Epithelial cell of alveolus of lung (primary cell): ENCODE results near the gene SLC17A3. TPM values are rescaled to one million over a fixed set of nuclear protein-coding genes. Genes with fewer than 3 reads are reported as not detected.

Experiments
- total RNA-seq: library from RNA; depleted of rRNA; stranded (reverse); fragments of >200 nt; gene quantifications from 2 replicates; pipeline ENCODE4 v1.2.1, GENCODE V29; 2015

SLC17A3 gene, protein sequence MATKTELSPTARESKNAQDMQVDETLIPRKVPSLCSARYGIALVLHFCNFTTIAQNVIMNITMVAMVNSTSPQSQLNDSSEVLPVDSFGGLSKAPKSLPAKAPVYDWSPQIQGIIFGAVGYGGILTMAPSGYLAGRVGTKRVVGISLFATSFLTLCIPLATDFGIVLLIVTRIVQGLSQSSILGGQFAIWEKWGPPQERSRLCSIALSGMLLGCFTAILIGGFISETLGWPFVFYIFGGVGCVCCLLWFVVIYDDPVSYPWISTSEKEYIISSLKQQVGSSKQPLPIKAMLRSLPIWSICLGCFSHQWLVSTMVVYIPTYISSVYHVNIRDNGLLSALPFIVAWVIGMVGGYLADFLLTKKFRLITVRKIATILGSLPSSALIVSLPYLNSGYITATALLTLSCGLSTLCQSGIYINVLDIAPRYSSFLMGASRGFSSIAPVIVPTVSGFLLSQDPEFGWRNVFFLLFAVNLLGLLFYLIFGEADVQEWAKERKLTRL
- not detected in 2 replicates for total RNA-seq

DNA sequence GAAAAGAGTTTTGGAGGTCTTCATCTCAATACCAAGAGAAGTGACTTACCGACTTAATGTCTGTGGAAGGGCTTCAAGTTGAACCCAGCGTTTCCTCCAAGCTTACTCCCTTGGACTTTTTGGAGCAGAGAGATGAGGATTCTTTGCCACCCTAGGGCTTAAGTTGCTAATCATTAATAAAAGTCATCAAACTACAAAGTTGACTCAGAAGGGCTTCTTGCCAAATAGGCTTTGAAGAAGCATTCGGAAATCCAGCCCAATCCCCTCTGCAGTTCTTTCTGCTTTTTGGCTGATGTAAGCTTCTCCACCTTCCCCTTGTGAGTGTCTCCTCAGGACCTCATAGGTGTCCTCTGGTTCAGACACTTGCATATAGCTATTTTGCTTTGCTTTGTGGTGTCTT is at the start of gene SLC17A3:
TSS of gene SLC17A3 (minus strand) at position 126 of the 400 bp plus-strand sequence. CDS start 5,856 bp downstream, outside the sequence.

DNA sequence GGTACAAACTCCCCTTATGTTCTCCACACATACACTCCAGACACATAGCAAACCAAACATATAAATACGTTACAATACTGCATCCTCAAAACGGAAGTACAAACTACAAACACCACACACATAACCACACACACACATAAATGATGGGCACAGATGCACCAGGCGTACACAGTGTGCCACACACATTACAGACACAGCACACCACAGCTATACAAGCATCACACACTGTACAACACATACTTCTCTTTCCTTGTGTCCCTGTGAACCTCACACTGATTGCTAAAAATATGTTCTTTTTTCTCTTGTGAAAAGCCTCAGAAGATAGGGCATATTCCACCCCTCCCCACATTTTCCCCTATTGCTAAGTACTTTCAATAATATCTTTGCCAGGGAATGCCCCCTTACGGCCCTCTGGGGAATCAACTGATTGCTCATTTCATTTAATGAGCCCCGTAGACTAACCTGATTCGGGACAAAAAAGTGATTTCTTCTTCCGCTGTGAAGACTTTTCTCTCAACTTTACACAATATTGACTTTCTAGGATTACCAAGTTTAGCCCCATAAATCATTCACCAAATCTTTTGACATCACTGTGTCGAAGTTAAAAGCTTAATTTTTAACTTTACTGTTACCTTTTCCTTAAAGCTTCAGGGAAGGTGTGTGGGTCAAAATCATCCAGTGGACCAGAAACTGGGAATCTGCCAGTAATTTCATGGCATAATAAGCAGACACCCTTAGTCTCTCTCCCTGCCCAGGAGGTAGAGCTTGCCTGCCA is 42.3 kb downstream of the SLC17A3 start, which contains the start of gene SLC17A1:
TSS of gene SLC17A1 (minus strand) at position 521 of the 775 bp plus-strand sequence. CDS start 1,495 bp downstream, outside the sequence.

Other genes with a start within 250 kb of the SLC17A3 start
- not detected in 2 replicates for gene SCGN, start 222.0 kb downstream of the SLC17A3 start, total RNA-seq
- not detected in 2 replicates for gene SLC17A4, start 119.5 kb downstream of the SLC17A3 start, total RNA-seq
- not detected in 2 replicates for gene SLC17A1, start 42.2 kb downstream of the SLC17A3 start, total RNA-seq
- gene SLC17A2, start 56.4 kb upstream of the SLC17A3 start, total RNA-seq = not detected in 2 replicates
- 7.5 and 7.8 TPM in 2 replicates for gene TRIM38, start 88.6 kb upstream of the SLC17A3 start, total RNA-seq
- gene HFE, start 213.2 kb upstream of the SLC17A3 start, total RNA-seq = 9.2 and 10.7 TPM in 2 replicates